ENCODE results near the gene MAP2. TPM values are rescaled to one million over a fixed set of nuclear protein-coding genes. Genes with fewer than 3 reads are reported as not detected.

Gene MAP2
- total RNA-seq, 1 donor from 2014 or later: 7.2 TPM

DNA sequence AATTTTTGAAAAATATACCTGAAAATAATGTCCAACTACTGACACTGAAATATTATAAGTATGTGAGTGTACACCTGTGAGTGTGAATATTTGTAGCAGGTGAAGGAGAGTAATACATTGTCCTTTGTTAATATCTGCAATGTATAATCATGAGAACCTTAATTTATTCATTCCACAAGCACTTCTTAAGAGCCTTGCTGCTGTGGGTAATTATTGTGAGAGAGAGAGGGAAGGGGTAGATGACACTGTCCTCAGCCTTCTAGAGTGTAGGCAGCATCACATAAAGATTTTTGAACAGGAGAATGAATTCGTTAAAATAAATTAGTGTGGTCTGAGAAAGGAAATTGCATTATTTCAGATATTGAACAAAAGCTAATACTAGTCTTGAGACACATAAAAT lies 157.2 kb downstream of the MAP2 start:
- DNase-seq (ENCODE audit: extremely low spot score, unreplicated experiment): no peak
- H3K9me3 Mint-ChIP-seq (ENCODE audit: unreplicated experiment): no peaks in the 10 kb centered on the region
- no peak overlapping the region for H3K27ac Mint-ChIP-seq (ENCODE audit: unreplicated experiment)
- H3K4me3 Mint-ChIP-seq (ENCODE audit: unreplicated experiment): no peak overlapping the region
- H3K27me3 Mint-ChIP-seq (ENCODE audit: unreplicated experiment): peaks cover 14% of the 10 kb centered on the region
- H3K4me1 Mint-ChIP-seq (ENCODE audit: unreplicated experiment): peaks cover 4% of the 10 kb centered on the region
- no peaks in the 10 kb centered on the region for H3K36me3 Mint-ChIP-seq (ENCODE audit: unreplicated experiment)
- TF ChIP-seq, protein P1, sequence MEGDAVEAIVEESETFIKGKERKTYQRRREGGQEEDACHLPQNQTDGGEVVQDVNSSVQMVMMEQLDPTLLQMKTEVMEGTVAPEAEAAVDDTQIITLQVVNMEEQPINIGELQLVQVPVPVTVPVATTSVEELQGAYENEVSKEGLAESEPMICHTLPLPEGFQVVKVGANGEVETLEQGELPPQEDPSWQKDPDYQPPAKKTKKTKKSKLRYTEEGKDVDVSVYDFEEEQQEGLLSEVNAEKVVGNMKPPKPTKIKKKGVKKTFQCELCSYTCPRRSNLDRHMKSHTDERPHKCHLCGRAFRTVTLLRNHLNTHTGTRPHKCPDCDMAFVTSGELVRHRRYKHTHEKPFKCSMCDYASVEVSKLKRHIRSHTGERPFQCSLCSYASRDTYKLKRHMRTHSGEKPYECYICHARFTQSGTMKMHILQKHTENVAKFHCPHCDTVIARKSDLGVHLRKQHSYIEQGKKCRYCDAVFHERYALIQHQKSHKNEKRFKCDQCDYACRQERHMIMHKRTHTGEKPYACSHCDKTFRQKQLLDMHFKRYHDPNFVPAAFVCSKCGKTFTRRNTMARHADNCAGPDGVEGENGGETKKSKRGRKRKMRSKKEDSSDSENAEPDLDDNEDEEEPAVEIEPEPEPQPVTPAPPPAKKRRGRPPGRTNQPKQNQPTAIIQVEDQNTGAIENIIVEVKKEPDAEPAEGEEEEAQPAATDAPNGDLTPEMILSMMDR (IDR thresholded peaks at IDR 0.05): no peak

DNA sequence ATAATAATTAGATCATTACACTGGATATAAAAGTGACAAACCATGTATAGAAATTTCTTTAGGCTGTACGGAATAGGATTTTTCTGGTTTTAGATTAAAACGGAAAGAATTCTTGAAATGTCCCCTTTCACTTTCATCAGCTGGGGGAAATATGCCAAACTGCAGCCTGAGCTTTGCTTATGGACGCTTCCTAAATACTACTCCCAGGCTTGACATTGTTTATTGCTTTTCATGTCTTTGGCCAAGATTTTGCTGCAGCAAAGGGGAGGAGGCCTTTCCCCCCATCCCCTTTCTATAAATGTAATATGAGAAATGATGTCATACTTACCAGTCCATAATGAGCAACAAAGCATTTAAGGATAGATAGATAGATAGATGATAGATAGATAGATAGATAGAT lies 158.4 kb downstream of the MAP2 start:
- no peaks in the 10 kb centered on the region for H3K36me3 Mint-ChIP-seq (ENCODE audit: unreplicated experiment)
- H3K9me3 Mint-ChIP-seq (ENCODE audit: unreplicated experiment): no peaks in the 10 kb centered on the region
- H3K27me3 Mint-ChIP-seq (ENCODE audit: unreplicated experiment): peaks cover 18% of the 10 kb centered on the region
- no peak for DNase-seq (ENCODE audit: extremely low spot score, unreplicated experiment)
- TF ChIP-seq, protein P1 (IDR thresholded peaks at IDR 0.05): no peak
- H3K4me1 Mint-ChIP-seq (ENCODE audit: unreplicated experiment): peaks cover 4% of the 10 kb centered on the region
- no peak overlapping the region for H3K27ac Mint-ChIP-seq (ENCODE audit: unreplicated experiment)
- no peak overlapping the region for H3K4me3 Mint-ChIP-seq (ENCODE audit: unreplicated experiment)

GRCh38 chr2:209584472-209584871 lies 160.6 kb downstream of the MAP2 start:
- peaks cover 19% of the 10 kb centered on the region for H3K27me3 Mint-ChIP-seq (ENCODE audit: unreplicated experiment)
- DNase-seq (ENCODE audit: extremely low spot score, unreplicated experiment): no peak
- TF ChIP-seq, protein P1 (IDR thresholded peaks at IDR 0.05): no peak
- no peak overlapping the region for H3K27ac Mint-ChIP-seq (ENCODE audit: unreplicated experiment)
- H3K36me3 Mint-ChIP-seq (ENCODE audit: unreplicated experiment): no peaks in the 10 kb centered on the region
- H3K4me1 Mint-ChIP-seq (ENCODE audit: unreplicated experiment): peaks cover 2% of the 10 kb centered on the region
- H3K4me3 Mint-ChIP-seq (ENCODE audit: unreplicated experiment): no peak overlapping the region
- no peaks in the 10 kb centered on the region for H3K9me3 Mint-ChIP-seq (ENCODE audit: unreplicated experiment)

DNA sequence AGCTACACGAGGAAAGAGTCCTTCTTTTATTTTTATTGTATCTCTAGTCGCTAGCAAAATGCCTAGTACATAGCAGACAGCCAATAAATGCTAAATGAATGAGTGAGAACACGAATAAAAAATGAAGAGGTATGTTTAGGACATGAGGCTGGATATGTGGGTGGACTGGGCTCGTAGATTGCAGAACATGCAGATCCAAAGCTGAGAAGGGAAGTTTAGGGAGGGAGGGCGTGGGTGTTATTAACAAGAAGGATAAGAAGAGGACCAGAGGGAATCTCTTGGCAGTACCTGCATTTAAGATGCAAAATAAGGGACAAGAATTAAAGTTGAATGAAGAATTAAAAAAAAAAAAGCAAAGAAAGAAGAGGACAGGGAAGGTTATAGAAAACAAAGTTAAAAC lies 161.1 kb downstream of the MAP2 start:
- Mint-ChIP-seq H3K36me3 (ENCODE audit: unreplicated experiment) (no peaks in the 10 kb centered on the region), H3K9me3 (ENCODE audit: unreplicated experiment) (no peaks in the 10 kb centered on the region), H3K4me1 (ENCODE audit: unreplicated experiment) (no peaks in the 10 kb centered on the region), H3K27ac (ENCODE audit: unreplicated experiment) (no peak overlapping the region), H3K27me3 (ENCODE audit: unreplicated experiment) (peaks cover 19% of the 10 kb centered on the region), H3K4me3 (ENCODE audit: unreplicated experiment) (no peak overlapping the region)
- DNase-seq (ENCODE audit: extremely low spot score, unreplicated experiment): no peak
- TF ChIP-seq, protein P1 (IDR thresholded peaks at IDR 0.05): no peak

GRCh38 chr2:209591021-209591420 lies 167.2 kb downstream of the MAP2 start:
- TF ChIP-seq, protein P1 (IDR thresholded peaks at IDR 0.05): no peak
- Mint-ChIP-seq H3K9me3 (ENCODE audit: unreplicated experiment) (no peaks in the 10 kb centered on the region), H3K36me3 (ENCODE audit: unreplicated experiment) (no peaks in the 10 kb centered on the region), H3K27ac (ENCODE audit: unreplicated experiment) (no peak overlapping the region), H3K4me1 (ENCODE audit: unreplicated experiment) (no peaks in the 10 kb centered on the region), H3K27me3 (ENCODE audit: unreplicated experiment) (peaks cover 13% of the 10 kb centered on the region), H3K4me3 (ENCODE audit: unreplicated experiment) (no peak overlapping the region)
- DNase-seq (ENCODE audit: extremely low spot score, unreplicated experiment): no peak

Data from osteocyte (in vitro differentiated cells).